A549 (cell line): ENCODE data around the gene DDIT3. TPM values are rescaled to one million over a fixed set of nuclear protein-coding genes. Genes with fewer than 3 reads are reported as not detected.

Experiments
- ATAC-seq, 2 experiments: fragments of 200-7000 bp in 1 of 2; fragments of >200 bp in 1 of 2; cut with Nextera tagmentation in 1 of 2; cut with Tn5 transposase in 1 of 2; 3 replicates each; pipeline versions ENCODE4 v1.8.0 to v1.9.1; 2018 to 2020; ENCODE audit warnings: mild to moderate bottlenecking in 1 of 2, moderate library complexity in 1 of 2
- CTCF ChIA-PET: fragments of 300-600 bp; sonication (Branson Sonifier 250); formaldehyde crosslinking; extraction: SDS; loops from one replicate; lab custom pipeline; 2021; ENCODE audit warnings: antibody characterized with exemption, inconsistent platforms; lab: Yijun Ruan, JAX
- POLR2A ChIA-PET: fragments of 350-600 bp; formaldehyde crosslinking; extraction: SDS; loops from one replicate; lab custom pipeline; 2021; ENCODE audit warnings: antibody characterized with exemption, inconsistent platforms; lab: Yijun Ruan, JAX
- DNase-seq, 2 experiments: peaks; one replicate each; pipeline versions ENCODE4 v3.0.0 to v3.0.0-alpha.2; 2011 to 2016; ENCODE audit warnings: low read depth in 1 of 2, low spot score in 1 of 2
- FAIRE-seq: peaks from 2 replicates; lab custom pipeline; 2011; peaks lifted over from hg19 to GRCh38; lab: Jason Lieb, UNC
- H3K27ac ChIP-seq, 2 experiments: fragments of >200 bp; sonication (Bioruptor Twin); formaldehyde crosslinking; 3 replicates each; pipeline ENCODE4 v1.5.1; 2016 to 2017
- H3K4me1 ChIP-seq: fragments of >200 bp; sonication (Bioruptor Twin); formaldehyde crosslinking; 3 replicates; pipeline ENCODE4 v1.6.1; 2016
- H3K4me2 ChIP-seq: fragments of >200 bp; sonication (Bioruptor Twin); formaldehyde crosslinking; 3 replicates; pipeline ENCODE4 v1.6.1; 2016
- H3K4me3 ChIP-seq: fragments of >200 bp; sonication (Bioruptor Twin); formaldehyde crosslinking; 3 replicates; pipeline ENCODE4 v1.5.1; 2016
- H3K9me3 ChIP-seq: fragments of >200 bp; sonication (Bioruptor Twin); formaldehyde crosslinking; 3 replicates; pipeline ENCODE4 v1.6.1; 2016
- BHLHE40 ChIP-seq: IDR thresholded peaks from 2 replicates; pipeline ENCODE4 v1.6.1; 2012; ENCODE audit warnings: low read depth, low read length, inconsistent platforms
- CBX8 ChIP-seq: fragments of 200-600 bp; sonication (generic); IDR thresholded peaks from 2 replicates; pipeline ENCODE4 v1.6.1; 2016
- CEBPB ChIP-seq, 2 experiments: fragments of >200 bp in 1 of 2; sonication (Bioruptor Twin) in 1 of 2; formaldehyde crosslinking in 1 of 2; IDR thresholded peaks; 2 replicates each; pipeline ENCODE4 v1.6.1; 2012 to 2016
- CHD2 ChIP-seq: fragments of 150-350 bp; IDR thresholded peaks from 2 replicates; pipeline ENCODE4 v1.6.1; 2014; ENCODE audit warnings: low read length; ENCODE audit not compliant: partially characterized antibody
- CHD4 ChIP-seq: fragments of 200-600 bp; sonication (generic); IDR thresholded peaks from 2 replicates; pipeline ENCODE4 v1.6.1; 2016; ENCODE audit warnings: antibody characterized with exemption, mild to moderate bottlenecking, borderline replicate concordance
- FOXS1 ChIP-seq: fragments of 250-450 bp; sonication (Bioruptor Pico); IDR thresholded peaks from 2 replicates; pipeline ENCODE4 v1.5.0; 2020; ENCODE audit warnings: mild to moderate bottlenecking, moderate library complexity
- GATA3 ChIP-seq: IDR thresholded peaks from 2 replicates; pipeline ENCODE4 v1.6.1; 2012; ENCODE audit warnings: borderline replicate concordance
- HDAC2 ChIP-seq: fragments of 200-600 bp; sonication (generic); IDR thresholded peaks from 2 replicates; pipeline ENCODE4 v1.6.1; 2016
- HEYL ChIP-seq: fragments of 250-450 bp; sonication (Bioruptor Pico); IDR thresholded peaks from 2 replicates; pipeline ENCODE4 v1.8.0; 2021; ENCODE audit warnings: mild to moderate bottlenecking, moderate library complexity
- HOXA7 ChIP-seq: fragments of 250-450 bp; sonication (Bioruptor Pico); IDR thresholded peaks from 2 replicates; pipeline ENCODE4 v1.5.0; 2020; ENCODE audit warnings: mild to moderate bottlenecking, moderate library complexity
- HOXB13 ChIP-seq: fragments of 250-450 bp; sonication (Bioruptor Pico); IDR thresholded peaks from 2 replicates; pipeline ENCODE4 v1.5.0; 2020; ENCODE audit warnings: low read depth, mild to moderate bottlenecking, moderate library complexity
- HOXB5 ChIP-seq: fragments of 250-450 bp; sonication (Bioruptor Pico); IDR thresholded peaks from 2 replicates; pipeline ENCODE4 v1.5.0; 2020; ENCODE audit warnings: mild to moderate bottlenecking, moderate library complexity
- JUN ChIP-seq, 2 experiments: fragments of >200 bp; sonication (Bioruptor Twin); formaldehyde crosslinking; IDR thresholded peaks; 2 replicates in 1 of 2; 3 replicates in 1 of 2; pipeline ENCODE4 v1.6.1; 2016 to 2017
- JUNB ChIP-seq: fragments of >200 bp; sonication (Bioruptor Twin); formaldehyde crosslinking; IDR thresholded peaks from 2 replicates; pipeline ENCODE4 v1.6.1; 2016
- KDM5A ChIP-seq: fragments of 200-600 bp; sonication (generic); IDR thresholded peaks from 2 replicates; pipeline ENCODE4 v1.6.1; 2016; ENCODE audit warnings: antibody characterized with exemption, mild to moderate bottlenecking
- MAFK ChIP-seq: fragments of 450-650 bp; IDR thresholded peaks from 2 replicates; pipeline ENCODE4 v1.6.1; 2014; ENCODE audit not compliant: partially characterized antibody
- MAZ ChIP-seq: fragments of 150-350 bp; IDR thresholded peaks from 2 replicates; pipeline ENCODE4 v1.6.1; 2014; ENCODE audit warnings: antibody characterized with exemption, low read depth, low read length, borderline replicate concordance
- NR3C1 ChIP-seq: fragments of >200 bp; sonication (Bioruptor Twin); formaldehyde crosslinking; IDR thresholded peaks from 3 replicates; pipeline ENCODE4 v1.6.1; 2017
- PHF8 ChIP-seq: fragments of 200-600 bp; sonication (generic); IDR thresholded peaks from 2 replicates; pipeline ENCODE4 v1.6.1; 2016; ENCODE audit warnings: low read depth, mild to moderate bottlenecking, antibody characterized with exemption, moderate library complexity, borderline replicate concordance
- POLR2A ChIP-seq: IDR thresholded peaks from 2 replicates; pipeline ENCODE4 v1.6.1; 2012; ENCODE audit warnings: mild to moderate bottlenecking, low read length
- RAD21 ChIP-seq, 2 experiments: fragments of >200 bp in 1 of 2; sonication (Bioruptor Twin) in 1 of 2; formaldehyde crosslinking in 1 of 2; IDR thresholded peaks in 1 of 2; conservative IDR thresholded peaks in 1 of 2; 2 replicates in 1 of 2; 3 replicates in 1 of 2; pipeline ENCODE4 v1.6.1; 2012 to 2018; ENCODE audit warnings: inconsistent platforms in 1 of 2
- RARB ChIP-seq: fragments of 250-450 bp; sonication (Bioruptor Pico); IDR thresholded peaks from 2 replicates; pipeline ENCODE4 v1.8.0; 2021; ENCODE audit warnings: mild to moderate bottlenecking, moderate library complexity
- SMC3 ChIP-seq: fragments of >200 bp; sonication (Bioruptor Twin); formaldehyde crosslinking; IDR thresholded peaks from 3 replicates; pipeline ENCODE4 v1.6.1; 2018; ENCODE audit warnings: inconsistent platforms
- SREBF2 ChIP-seq: fragments of 450-650 bp; IDR thresholded peaks from 2 replicates; pipeline ENCODE4 v1.6.1; 2014; ENCODE audit warnings: mild to moderate bottlenecking, moderate library complexity
- ZC3H11A ChIP-seq: fragments of 450-650 bp; IDR thresholded peaks from 2 replicates; pipeline ENCODE4 v1.6.1; 2014; ENCODE audit warnings: antibody characterized with exemption, mild to moderate bottlenecking
- ZNF302 ChIP-seq: fragments of 250-450 bp; sonication (Bioruptor Pico); IDR thresholded peaks from 2 replicates; pipeline ENCODE4 v1.9.0; 2021; ENCODE audit warnings: inconsistent platforms, mild to moderate bottlenecking, moderate library complexity
- ZSCAN20 ChIP-seq: fragments of 250-450 bp; sonication (Bioruptor Pico); IDR thresholded peaks from 2 replicates; pipeline ENCODE4 v1.8.0; 2022; ENCODE audit warnings: mild to moderate bottlenecking, moderate library complexity
- WGBS: methylation state at CpG from one replicate; pipeline ENCODE4 v1.1.6; 2017; ENCODE audit errors: missing lambda C conversion rate; 5-methylcytosine and 5-hydroxymethylcytosine counted together
- polyA plus RNA-seq, 4 experiments: library from polyadenylated mRNA; depleted of rRNA in 3 of 4; stranded (reverse); fragments of >200 nt; fragmentation: RNase III in 1 of 4; extraction: RNeasy Plus Mini Kit Qiagen cat#74134 plus additional on column Dnase treatment in 1 of 4; gene quantifications; 2 replicates in 3 of 4; 3 replicates in 1 of 4; pipeline ENCODE4 v1.2.3, GENCODE V29; 2011 to 2017
- TF ChIP-seq, protein P1 (sequence below): fragments of 250-450 bp; sonication (Bioruptor Pico); IDR thresholded peaks from 2 replicates; pipeline ENCODE4 v1.5.0; 2021; ENCODE audit warnings: mild to moderate bottlenecking, moderate library complexity, borderline replicate concordance
- TF ChIP-seq, protein P2 (sequence below): IDR thresholded peaks from 2 replicates; pipeline ENCODE4 v1.6.1; 2012
- TF ChIP-seq, protein P3 (sequence below): fragments of >200 bp; sonication (Bioruptor Twin); formaldehyde crosslinking; IDR thresholded peaks from 3 replicates; pipeline ENCODE4 v1.6.1; 2016
- TF ChIP-seq, protein P4 (sequence below): fragments of >200 bp; sonication (Bioruptor Twin); formaldehyde crosslinking; IDR thresholded peaks from 3 replicates; pipeline ENCODE4 v1.5.1; 2016
- TF ChIP-seq, protein P5 (sequence below): fragments of 450-650 bp; IDR thresholded peaks from 2 replicates; pipeline ENCODE4 v1.6.1; 2014; ENCODE audit warnings: antibody characterized with exemption
- TF ChIP-seq, protein P6 (sequence below): IDR thresholded peaks from 2 replicates; pipeline ENCODE4 v1.6.1; 2012
- TF ChIP-seq, protein P7 (sequence below): fragments of 250-450 bp; sonication (Bioruptor Pico); IDR thresholded peaks from 2 replicates; pipeline ENCODE4 v1.5.0; 2020; ENCODE audit warnings: low read depth, mild to moderate bottlenecking, moderate library complexity

DDIT3 gene
- polyA plus RNA-seq, 2 of the 4 experiments (the other 2 are of a cell fraction): 16.0 to 93.0 TPM

DNA sequence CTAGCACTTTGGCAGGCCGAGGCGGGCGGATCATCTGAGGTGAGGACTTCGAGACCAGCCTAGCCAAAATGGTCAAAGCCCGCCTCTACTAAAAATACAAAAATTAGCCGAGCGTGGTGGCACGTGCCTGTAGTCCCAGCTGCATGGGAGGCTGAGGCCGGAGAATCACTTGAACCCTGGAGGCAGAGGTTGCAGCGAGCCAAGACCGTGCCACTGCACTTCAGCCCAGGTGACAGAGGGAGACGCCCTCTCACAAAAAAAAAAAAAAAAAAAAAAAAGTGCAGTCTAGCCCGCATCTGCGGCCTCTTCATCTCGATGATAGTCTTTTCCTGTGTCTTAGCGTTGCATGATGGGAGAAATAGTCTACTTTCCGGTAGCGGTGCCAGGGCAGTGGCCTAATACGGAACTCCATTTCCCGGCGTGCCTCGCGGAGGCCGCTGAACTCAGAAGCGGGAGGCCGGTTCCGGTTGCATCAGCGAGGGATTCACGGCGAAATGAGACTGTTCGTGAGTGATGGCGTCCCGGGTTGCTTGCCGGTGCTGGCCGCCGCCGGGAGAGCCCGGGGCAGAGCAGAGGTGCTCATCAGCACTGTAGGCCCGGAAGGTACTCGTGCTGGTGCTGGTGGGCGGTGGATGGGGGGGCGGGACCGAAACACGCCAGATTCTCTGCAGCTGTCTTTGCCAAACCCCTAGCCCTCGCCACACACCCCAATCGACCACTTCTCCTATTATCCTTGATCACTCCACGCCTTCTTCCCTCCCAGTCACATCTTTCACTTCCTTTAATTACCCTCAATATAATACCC is 32.5 kb downstream of the DDIT3 start, which contains the start of gene MARS1:
MARS1 (plus strand) TSS at position 472 of the 805 bp plus-strand sequence; CDS start at position 495, 23 bp downstream.
- POLR2A ChIA-PET: interaction anchor here (0.6 to 0.7 kb wide), 3 partner anchors 22 to 219 kb away, joined by 3 to 6 read pairs (median 3); no protein-coding TSS in a partner anchor
- CTCF ChIA-PET: interaction anchor here (1.0 to 19.9 kb wide), 6 partner anchors 11 to 29 kb away, joined by 3 to 240 read pairs (median 6); partner anchors contain the start of gene GLI1
- H3K4me3 ChIP-seq: peak within 1 kb of the TSS; percentile 79
- no peaks in the 10 kb centered on the region for H3K9me3 ChIP-seq
- no peak for FAIRE-seq
- peak within 1 kb of the TSS; percentile 95 for H3K4me2 ChIP-seq
- WGBS: 9% methylated on average over 47 of the region's 47 CpGs
- H3K4me1 ChIP-seq: peaks cover 12% of the 10 kb centered on the region
- peak; percentile 94 to 98 for DNase-seq
- H3K27ac ChIP-seq: peak within 1 kb of the TSS; percentile 94 to 99
- TF ChIP-seq KDM5A (no peak; the same call in 1 of the 2 replicates), CHD2 (no peak), JUN (IDR thresholded peaks at IDR 0.05) (peak; percentile 73 to 91; a peak in 3 of 5 replicates), CEBPB (IDR thresholded peaks at IDR 0.05) (peak in 1 of 2 experiments; percentile 81; a peak in 2 of 4 replicates), SMC3 (no peak), POLR2A (peak; percentile 76), JUNB (no peak), SREBF2 (no peak), FOXS1 (CRISPR knock-in tag) (no peak), GATA3 (no peak), NR3C1 (no peak), HOXA7 (CRISPR knock-in tag) (no peak), CHD4 (no peak), ZC3H11A (no peak), BHLHE40 (0 out of 2 replicates have a peak, but pooled peaks have one; percentile 9), MAFK (no peak), HOXB13 (CRISPR knock-in tag) (no peak), RARB (no peak), CBX8 (no peak), RAD21 (conservative IDR thresholded peaks at IDR 0.05 in 1 of 2, IDR thresholded peaks at IDR 0.05 in 1 of 2) (no peak; a peak in 1 of 5 replicates), ZNF302 (no peak), HEYL (CRISPR knock-in tag) (no peak), MAZ (no peak), HOXB5 (CRISPR knock-in tag) (no peak), PHF8 (peak; percentile 50; the same call in 1 of the 2 replicates), ZSCAN20 (CRISPR knock-in tag) (no peak), HDAC2 (no peak)
- TF ChIP-seq, protein P1, sequence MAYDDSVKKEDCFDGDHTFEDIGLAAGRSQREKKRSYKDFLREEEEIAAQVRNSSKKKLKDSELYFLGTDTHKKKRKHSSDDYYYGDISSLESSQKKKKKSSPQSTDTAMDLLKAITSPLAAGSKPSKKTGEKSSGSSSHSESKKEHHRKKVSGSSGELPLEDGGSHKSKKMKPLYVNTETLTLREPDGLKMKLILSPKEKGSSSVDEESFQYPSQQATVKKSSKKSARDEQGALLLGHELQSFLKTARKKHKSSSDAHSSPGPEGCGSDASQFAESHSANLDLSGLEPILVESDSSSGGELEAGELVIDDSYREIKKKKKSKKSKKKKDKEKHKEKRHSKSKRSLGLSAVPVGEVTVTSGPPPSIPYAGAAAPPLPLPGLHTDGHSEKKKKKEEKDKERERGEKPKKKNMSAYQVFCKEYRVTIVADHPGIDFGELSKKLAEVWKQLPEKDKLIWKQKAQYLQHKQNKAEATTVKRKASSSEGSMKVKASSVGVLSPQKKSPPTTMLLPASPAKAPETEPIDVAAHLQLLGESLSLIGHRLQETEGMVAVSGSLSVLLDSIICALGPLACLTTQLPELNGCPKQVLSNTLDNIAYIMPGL (CRISPR knock-in tag): no peak
- TF ChIP-seq, protein P2, sequence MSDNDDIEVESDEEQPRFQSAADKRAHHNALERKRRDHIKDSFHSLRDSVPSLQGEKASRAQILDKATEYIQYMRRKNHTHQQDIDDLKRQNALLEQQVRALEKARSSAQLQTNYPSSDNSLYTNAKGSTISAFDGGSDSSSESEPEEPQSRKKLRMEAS: peak; percentile 84
- TF ChIP-seq, protein P3, sequence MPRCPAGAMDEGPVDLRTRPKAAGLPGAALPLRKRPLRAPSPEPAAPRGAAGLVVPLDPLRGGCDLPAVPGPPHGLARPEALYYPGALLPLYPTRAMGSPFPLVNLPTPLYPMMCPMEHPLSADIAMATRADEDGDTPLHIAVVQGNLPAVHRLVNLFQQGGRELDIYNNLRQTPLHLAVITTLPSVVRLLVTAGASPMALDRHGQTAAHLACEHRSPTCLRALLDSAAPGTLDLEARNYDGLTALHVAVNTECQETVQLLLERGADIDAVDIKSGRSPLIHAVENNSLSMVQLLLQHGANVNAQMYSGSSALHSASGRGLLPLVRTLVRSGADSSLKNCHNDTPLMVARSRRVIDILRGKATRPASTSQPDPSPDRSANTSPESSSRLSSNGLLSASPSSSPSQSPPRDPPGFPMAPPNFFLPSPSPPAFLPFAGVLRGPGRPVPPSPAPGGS: peak; percentile 87
- TF ChIP-seq, protein P4, sequence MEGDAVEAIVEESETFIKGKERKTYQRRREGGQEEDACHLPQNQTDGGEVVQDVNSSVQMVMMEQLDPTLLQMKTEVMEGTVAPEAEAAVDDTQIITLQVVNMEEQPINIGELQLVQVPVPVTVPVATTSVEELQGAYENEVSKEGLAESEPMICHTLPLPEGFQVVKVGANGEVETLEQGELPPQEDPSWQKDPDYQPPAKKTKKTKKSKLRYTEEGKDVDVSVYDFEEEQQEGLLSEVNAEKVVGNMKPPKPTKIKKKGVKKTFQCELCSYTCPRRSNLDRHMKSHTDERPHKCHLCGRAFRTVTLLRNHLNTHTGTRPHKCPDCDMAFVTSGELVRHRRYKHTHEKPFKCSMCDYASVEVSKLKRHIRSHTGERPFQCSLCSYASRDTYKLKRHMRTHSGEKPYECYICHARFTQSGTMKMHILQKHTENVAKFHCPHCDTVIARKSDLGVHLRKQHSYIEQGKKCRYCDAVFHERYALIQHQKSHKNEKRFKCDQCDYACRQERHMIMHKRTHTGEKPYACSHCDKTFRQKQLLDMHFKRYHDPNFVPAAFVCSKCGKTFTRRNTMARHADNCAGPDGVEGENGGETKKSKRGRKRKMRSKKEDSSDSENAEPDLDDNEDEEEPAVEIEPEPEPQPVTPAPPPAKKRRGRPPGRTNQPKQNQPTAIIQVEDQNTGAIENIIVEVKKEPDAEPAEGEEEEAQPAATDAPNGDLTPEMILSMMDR: peak; percentile 45
- TF ChIP-seq, protein P5, sequence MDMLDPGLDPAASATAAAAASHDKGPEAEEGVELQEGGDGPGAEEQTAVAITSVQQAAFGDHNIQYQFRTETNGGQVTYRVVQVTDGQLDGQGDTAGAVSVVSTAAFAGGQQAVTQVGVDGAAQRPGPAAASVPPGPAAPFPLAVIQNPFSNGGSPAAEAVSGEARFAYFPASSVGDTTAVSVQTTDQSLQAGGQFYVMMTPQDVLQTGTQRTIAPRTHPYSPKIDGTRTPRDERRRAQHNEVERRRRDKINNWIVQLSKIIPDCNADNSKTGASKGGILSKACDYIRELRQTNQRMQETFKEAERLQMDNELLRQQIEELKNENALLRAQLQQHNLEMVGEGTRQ: no peak
- TF ChIP-seq, protein P6, sequence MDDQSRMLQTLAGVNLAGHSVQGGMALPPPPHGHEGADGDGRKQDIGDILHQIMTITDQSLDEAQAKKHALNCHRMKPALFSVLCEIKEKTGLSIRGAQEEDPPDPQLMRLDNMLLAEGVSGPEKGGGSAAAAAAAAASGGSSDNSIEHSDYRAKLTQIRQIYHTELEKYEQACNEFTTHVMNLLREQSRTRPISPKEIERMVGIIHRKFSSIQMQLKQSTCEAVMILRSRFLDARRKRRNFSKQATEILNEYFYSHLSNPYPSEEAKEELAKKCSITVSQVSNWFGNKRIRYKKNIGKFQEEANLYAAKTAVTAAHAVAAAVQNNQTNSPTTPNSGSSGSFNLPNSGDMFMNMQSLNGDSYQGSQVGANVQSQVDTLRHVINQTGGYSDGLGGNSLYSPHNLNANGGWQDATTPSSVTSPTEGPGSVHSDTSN: no peak
- TF ChIP-seq, protein P7, sequence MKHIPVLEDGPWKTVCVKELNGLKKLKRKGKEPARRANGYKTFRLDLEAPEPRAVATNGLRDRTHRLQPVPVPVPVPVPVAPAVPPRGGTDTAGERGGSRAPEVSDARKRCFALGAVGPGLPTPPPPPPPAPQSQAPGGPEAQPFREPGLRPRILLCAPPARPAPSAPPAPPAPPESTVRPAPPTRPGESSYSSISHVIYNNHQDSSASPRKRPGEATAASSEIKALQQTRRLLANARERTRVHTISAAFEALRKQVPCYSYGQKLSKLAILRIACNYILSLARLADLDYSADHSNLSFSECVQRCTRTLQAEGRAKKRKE (CRISPR knock-in tag): no peak
- ATAC-seq: peak; percentile 98
